HEK293 (cell line): Measurements from ENCODE around the gene RDH5.
A peak's percentile ranks its signal among the peaks of the same experiment; 100 is the strongest.

Source experiments
- EGR2 ChIP-seq: fragments of 450-650 bp; formaldehyde crosslinking; IDR thresholded peaks from 2 replicates; pipeline ENCODE4 v1.5.1; 2016; ENCODE audit warnings: low read depth, missing biosample characterization, missing genetic modification characterization
- GFI1B ChIP-seq: fragments of 450-650 bp; formaldehyde crosslinking; IDR thresholded peaks from 2 replicates; pipeline ENCODE4 v1.5.1; 2016; ENCODE audit warnings: missing biosample characterization, missing genetic modification characterization
- KLF8 ChIP-seq: fragments of 450-650 bp; formaldehyde crosslinking; IDR thresholded peaks from 2 replicates; pipeline ENCODE4 v1.5.1; 2016; ENCODE audit warnings: missing biosample characterization, missing genetic modification characterization
- MEIS1 ChIP-seq: sonication (generic); formaldehyde crosslinking; IDR thresholded peaks from 2 replicates; pipeline ENCODE4 v1.8.1; 2022; ENCODE audit warnings: missing genetic modification reagents, mild to moderate bottlenecking, borderline replicate concordance
- MYNN ChIP-seq: fragments of 450-650 bp; formaldehyde crosslinking; IDR thresholded peaks from 2 replicates; pipeline ENCODE4 v1.5.1; 2016; ENCODE audit warnings: missing biosample characterization, missing genetic modification characterization, borderline replicate concordance
- OVOL3 ChIP-seq: fragments of 450-650 bp; formaldehyde crosslinking; IDR thresholded peaks from 2 replicates; pipeline ENCODE4 v1.5.1; 2016; ENCODE audit warnings: missing biosample characterization, missing genetic modification characterization
- WT1 ChIP-seq: fragments of 450-650 bp; formaldehyde crosslinking; IDR thresholded peaks from 2 replicates; pipeline ENCODE4 v1.5.1; 2016; ENCODE audit warnings: missing biosample characterization, missing genetic modification characterization
- ZBTB1 ChIP-seq: fragments of 450-650 bp; formaldehyde crosslinking; IDR thresholded peaks from 2 replicates; pipeline ENCODE4 v1.5.1; 2016; ENCODE audit warnings: missing biosample characterization, missing genetic modification characterization
- ZBTB20 ChIP-seq: fragments of 450-650 bp; formaldehyde crosslinking; IDR thresholded peaks from 2 replicates; pipeline ENCODE4 v1.5.1; 2016; ENCODE audit warnings: missing biosample characterization, missing genetic modification characterization
- ZFHX2 ChIP-seq: fragments of 450-650 bp; formaldehyde crosslinking; conservative IDR thresholded peaks from 2 replicates; pipeline ENCODE4 v1.5.1; 2016; ENCODE audit warnings: missing biosample characterization, missing genetic modification characterization
- ZFP69B ChIP-seq: fragments of 450-650 bp; formaldehyde crosslinking; IDR thresholded peaks from 2 replicates; pipeline ENCODE4 v1.5.1; 2016; ENCODE audit warnings: missing biosample characterization, missing genetic modification characterization
- ZNF184 ChIP-seq: fragments of 450-650 bp; IDR thresholded peaks from 2 replicates; pipeline ENCODE4 v1.5.1; 2018; ENCODE audit warnings: missing biosample characterization, mild to moderate bottlenecking, missing genetic modification characterization
- ZNF24 ChIP-seq: fragments of 450-650 bp; formaldehyde crosslinking; IDR thresholded peaks from 2 replicates; pipeline ENCODE4 v1.5.1; 2016; ENCODE audit warnings: missing biosample characterization, missing genetic modification characterization
- ZNF473 ChIP-seq: fragments of 450-650 bp; formaldehyde crosslinking; IDR thresholded peaks from 2 replicates; pipeline ENCODE4 v1.5.1; 2017; ENCODE audit warnings: missing biosample characterization, missing genetic modification characterization
- ZNF518A ChIP-seq: fragments of 450-650 bp; formaldehyde crosslinking; conservative IDR thresholded peaks from 2 replicates; pipeline ENCODE4 v1.5.1; 2016; ENCODE audit warnings: low read depth, missing biosample characterization, missing genetic modification characterization
- ZNF549 ChIP-seq: fragments of 450-650 bp; IDR thresholded peaks from 2 replicates; pipeline ENCODE4 v1.5.1; 2018; ENCODE audit warnings: missing biosample characterization, missing genetic modification characterization, mild to moderate bottlenecking, inconsistent platforms, moderate library complexity
- ZNF623 ChIP-seq: fragments of 450-650 bp; formaldehyde crosslinking; IDR thresholded peaks from 2 replicates; pipeline ENCODE4 v1.5.1; 2016; ENCODE audit warnings: missing biosample characterization, missing genetic modification characterization
- ZNF624 ChIP-seq: fragments of 450-650 bp; formaldehyde crosslinking; IDR thresholded peaks from 2 replicates; pipeline ENCODE4 v1.5.1; 2017; ENCODE audit warnings: missing biosample characterization, missing genetic modification characterization
- ZNF639 ChIP-seq: fragments of 450-650 bp; formaldehyde crosslinking; IDR thresholded peaks from 2 replicates; pipeline ENCODE4 v1.5.1; 2016; ENCODE audit warnings: missing biosample characterization, missing genetic modification characterization
- ZNF660 ChIP-seq: fragments of 450-650 bp; IDR thresholded peaks from 2 replicates; pipeline ENCODE4 v1.5.1; 2018; ENCODE audit warnings: missing biosample characterization, mild to moderate bottlenecking, missing genetic modification characterization
- ZNF707 ChIP-seq: fragments of 450-650 bp; formaldehyde crosslinking; IDR thresholded peaks from 2 replicates; pipeline ENCODE4 v1.5.1; 2016; ENCODE audit warnings: missing biosample characterization, missing genetic modification characterization
- ZNF777 ChIP-seq: fragments of 450-650 bp; formaldehyde crosslinking; IDR thresholded peaks from 2 replicates; pipeline ENCODE4 v1.5.1; 2017; ENCODE audit warnings: missing biosample characterization, missing genetic modification characterization, borderline replicate concordance
- ZSCAN16 ChIP-seq: fragments of 450-650 bp; formaldehyde crosslinking; IDR thresholded peaks from 2 replicates; pipeline ENCODE4 v1.5.1; 2016; ENCODE audit warnings: missing biosample characterization, missing genetic modification characterization
- TF ChIP-seq, protein P1 (sequence below): fragments of 450-650 bp; formaldehyde crosslinking; IDR thresholded peaks from 2 replicates; pipeline ENCODE4 v1.5.1; 2016; ENCODE audit warnings: missing biosample characterization, missing genetic modification characterization
- TF ChIP-seq, protein P2 (sequence below): fragments of 450-650 bp; formaldehyde crosslinking; IDR thresholded peaks from 2 replicates; pipeline ENCODE4 v1.5.1; 2016; ENCODE audit warnings: missing biosample characterization, missing genetic modification characterization
- TF ChIP-seq, protein P3 (sequence below): fragments of 450-650 bp; formaldehyde crosslinking; IDR thresholded peaks from 2 replicates; pipeline ENCODE4 v1.5.1; 2016; ENCODE audit warnings: missing biosample characterization, missing genetic modification characterization, low read depth

The RDH5 gene

GRCh38 chr12:55700255-55701018, 19.8 kb upstream of the RDH5 start (continued):
- peak; percentile 94 for TF ChIP-seq ZNF24
- no peak for TF ChIP-seq ZNF707 (tag by site-specific recombination)
- TF ChIP-seq, protein P1, sequence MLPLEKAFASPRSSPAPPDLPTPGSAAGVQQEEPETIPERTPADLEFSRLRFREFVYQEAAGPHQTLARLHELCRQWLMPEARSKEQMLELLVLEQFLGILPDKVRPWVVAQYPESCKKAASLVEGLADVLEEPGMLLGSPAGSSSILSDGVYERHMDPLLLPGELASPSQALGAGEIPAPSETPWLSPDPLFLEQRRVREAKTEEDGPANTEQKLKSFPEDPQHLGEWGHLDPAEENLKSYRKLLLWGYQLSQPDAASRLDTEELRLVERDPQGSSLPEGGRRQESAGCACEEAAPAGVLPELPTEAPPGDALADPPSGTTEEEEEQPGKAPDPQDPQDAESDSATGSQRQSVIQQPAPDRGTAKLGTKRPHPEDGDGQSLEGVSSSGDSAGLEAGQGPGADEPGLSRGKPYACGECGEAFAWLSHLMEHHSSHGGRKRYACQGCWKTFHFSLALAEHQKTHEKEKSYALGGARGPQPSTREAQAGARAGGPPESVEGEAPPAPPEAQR (tag by site-specific recombination), result no peak
- TF ChIP-seq ZNF660 (tag by site-specific recombination), result peak; percentile 93
- TF ChIP-seq ZNF639 (tag by site-specific recombination), result no peak
- no peak for TF ChIP-seq ZBTB1 (tag by site-specific recombination)
- peak; percentile 60 for TF ChIP-seq ZFP69B
- TF ChIP-seq, protein P2, sequence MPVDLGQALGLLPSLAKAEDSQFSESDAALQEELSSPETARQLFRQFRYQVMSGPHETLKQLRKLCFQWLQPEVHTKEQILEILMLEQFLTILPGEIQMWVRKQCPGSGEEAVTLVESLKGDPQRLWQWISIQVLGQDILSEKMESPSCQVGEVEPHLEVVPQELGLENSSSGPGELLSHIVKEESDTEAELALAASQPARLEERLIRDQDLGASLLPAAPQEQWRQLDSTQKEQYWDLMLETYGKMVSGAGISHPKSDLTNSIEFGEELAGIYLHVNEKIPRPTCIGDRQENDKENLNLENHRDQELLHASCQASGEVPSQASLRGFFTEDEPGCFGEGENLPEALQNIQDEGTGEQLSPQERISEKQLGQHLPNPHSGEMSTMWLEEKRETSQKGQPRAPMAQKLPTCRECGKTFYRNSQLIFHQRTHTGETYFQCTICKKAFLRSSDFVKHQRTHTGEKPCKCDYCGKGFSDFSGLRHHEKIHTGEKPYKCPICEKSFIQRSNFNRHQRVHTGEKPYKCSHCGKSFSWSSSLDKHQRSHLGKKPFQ (tag by site-specific recombination), result no peak
- no peak for TF ChIP-seq GFI1B (tag by site-specific recombination)
- TF ChIP-seq, protein P3, sequence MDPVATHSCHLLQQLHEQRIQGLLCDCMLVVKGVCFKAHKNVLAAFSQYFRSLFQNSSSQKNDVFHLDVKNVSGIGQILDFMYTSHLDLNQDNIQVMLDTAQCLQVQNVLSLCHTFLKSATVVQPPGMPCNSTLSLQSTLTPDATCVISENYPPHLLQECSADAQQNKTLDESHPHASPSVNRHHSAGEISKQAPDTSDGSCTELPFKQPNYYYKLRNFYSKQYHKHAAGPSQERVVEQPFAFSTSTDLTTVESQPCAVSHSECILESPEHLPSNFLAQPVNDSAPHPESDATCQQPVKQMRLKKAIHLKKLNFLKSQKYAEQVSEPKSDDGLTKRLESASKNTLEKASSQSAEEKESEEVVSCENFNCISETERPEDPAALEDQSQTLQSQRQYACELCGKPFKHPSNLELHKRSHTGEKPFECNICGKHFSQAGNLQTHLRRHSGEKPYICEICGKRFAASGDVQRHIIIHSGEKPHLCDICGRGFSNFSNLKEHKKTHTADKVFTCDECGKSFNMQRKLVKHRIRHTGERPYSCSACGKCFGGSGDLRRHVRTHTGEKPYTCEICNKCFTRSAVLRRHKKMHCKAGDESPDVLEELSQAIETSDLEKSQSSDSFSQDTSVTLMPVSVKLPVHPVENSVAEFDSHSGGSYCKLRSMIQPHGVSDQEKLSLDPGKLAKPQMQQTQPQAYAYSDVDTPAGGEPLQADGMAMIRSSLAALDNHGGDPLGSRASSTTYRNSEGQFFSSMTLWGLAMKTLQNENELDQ (tag by site-specific recombination), result no peak
- no peak for TF ChIP-seq MYNN (tag by site-specific recombination)
- TF ChIP-seq EGR2, result no peak
- no peak for TF ChIP-seq KLF8 (tag by site-specific recombination)
- TF ChIP-seq ZNF518A (tag by site-specific recombination), result no peak
- TF ChIP-seq MEIS1, result no peak
- TF ChIP-seq ZFHX2 (tag by site-specific recombination), result peak; percentile 36; the same call in 1 of the 2 replicates
- TF ChIP-seq OVOL3 (tag by site-specific recombination), result no peak
- peak; percentile 92 for TF ChIP-seq ZBTB20 (tag by site-specific recombination)
- TF ChIP-seq ZNF473 (tag by site-specific recombination), result no peak
- peak; percentile 62 for TF ChIP-seq ZNF623 (tag by site-specific recombination)
- TF ChIP-seq ZNF624 (tag by site-specific recombination), result no peak
- no peak for TF ChIP-seq ZNF777 (tag by site-specific recombination)
- no peak for TF ChIP-seq ZSCAN16
- TF ChIP-seq ZNF184 (tag by site-specific recombination), result 0 out of 2 replicates have a peak, but pooled peaks have one; percentile 62
- TF ChIP-seq WT1 (tag by site-specific recombination), result peak; percentile 41
- no peak for TF ChIP-seq ZNF549 (tag by site-specific recombination)
